ENCODE data around the gene ARFGEF3. TPM values are rescaled to one million over a fixed set of nuclear protein-coding genes. Genes with fewer than 3 reads are reported as not detected.
"Not testable (repeated sequence)": the region's sequence is repeated elsewhere in the genome, so short reads cannot be mapped to it uniquely, and the experiment has no call there.

Gene ARFGEF3
- total RNA-seq, 2 experiments from 2014 or later = 0.50 to 0.55 TPM

DNA sequence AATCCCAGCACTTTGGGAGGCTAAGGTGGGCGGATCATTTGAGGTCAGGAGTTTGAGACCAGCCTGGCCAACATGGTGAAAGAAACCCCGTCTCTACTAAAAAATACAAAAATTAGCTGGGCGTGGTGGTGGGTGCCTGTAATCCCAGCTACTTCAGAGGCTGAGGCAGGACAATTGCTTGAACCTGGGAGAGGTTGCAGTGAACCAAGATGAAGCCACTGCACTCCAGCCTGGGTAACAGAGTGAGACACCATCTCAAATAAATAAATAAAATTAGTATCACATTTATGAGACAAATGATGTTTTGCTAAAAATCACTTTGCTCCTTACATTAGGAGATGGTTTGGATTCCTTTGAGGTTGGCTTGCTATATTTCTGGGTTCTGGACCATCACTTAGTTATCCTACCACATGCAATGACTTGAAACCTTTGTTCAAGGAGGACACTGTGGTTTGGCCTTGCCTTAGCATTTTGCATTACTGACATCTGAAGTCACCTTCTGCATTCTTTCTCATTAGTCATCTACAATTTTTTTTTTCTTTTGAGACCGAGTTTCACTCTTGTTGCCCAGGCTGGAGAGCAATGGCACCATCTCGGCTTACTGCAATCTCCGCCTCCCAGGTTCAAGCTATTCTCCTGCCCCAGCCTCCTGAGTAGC is 126.8 kb downstream of the ARFGEF3 start:
- H3K9me3 Mint-ChIP-seq; H3K36me3 Mint-ChIP-seq (ENCODE audit: low read depth); H3K27ac Mint-ChIP-seq; DNase-seq; H3K4me3 Mint-ChIP-seq; H3K4me1 Mint-ChIP-seq; POLR2A ChIA-PET; H3K27me3 Mint-ChIP-seq: not testable (repeated sequence)
- CTCF ChIA-PET = interaction anchor here (1.3 to 2.3 kb wide), 3 partner anchors 9 to 173 kb away, joined by 3 to 6 read pairs (median 5); no protein-coding TSS in a partner anchor

GRCh38 chr6:138289739-138290138 is 128.0 kb downstream of the ARFGEF3 start:
- DNase-seq = no peak
- no peaks in the 10 kb centered on the region for H3K36me3 Mint-ChIP-seq (ENCODE audit: low read depth)
- no peaks in the 10 kb centered on the region for H3K27me3 Mint-ChIP-seq
- ChIA-PET POLR2A (no interaction called here), CTCF (interaction anchor here (1.3 kb wide), 1 partner anchor 174 kb away, joined by 5 read pairs; no protein-coding TSS in a partner anchor)
- no peaks in the 10 kb centered on the region for H3K9me3 Mint-ChIP-seq
- peaks cover 5% of the 10 kb centered on the region for H3K4me1 Mint-ChIP-seq
- H3K4me3 Mint-ChIP-seq = no peak overlapping the region
- H3K27ac Mint-ChIP-seq = no peak overlapping the region

DNA sequence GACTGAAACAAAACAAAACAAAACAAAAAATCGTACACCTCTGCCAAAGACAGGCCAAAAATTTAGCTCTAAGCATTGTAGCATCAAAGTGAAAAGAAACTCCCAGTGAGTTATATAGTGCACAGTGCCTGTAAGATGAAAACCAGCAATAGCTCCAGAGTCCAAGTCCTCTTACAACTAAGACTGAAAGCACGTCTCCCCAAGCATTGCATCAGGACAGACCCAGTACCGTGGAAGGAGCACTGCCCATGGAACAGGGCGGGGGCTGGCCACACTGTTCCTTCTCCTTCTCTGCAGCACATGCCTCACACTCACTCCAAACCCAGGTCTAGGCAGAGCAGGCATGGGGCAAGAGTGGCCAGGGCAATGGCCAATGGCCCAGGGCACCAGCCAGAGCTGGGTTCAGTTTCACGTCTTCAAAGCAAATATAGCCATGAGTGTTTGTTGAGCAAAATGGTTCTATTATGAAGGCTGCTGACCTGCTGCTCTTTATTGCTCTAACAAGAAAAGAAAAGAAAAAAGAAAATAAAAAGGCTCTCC is 128.8 kb downstream of the ARFGEF3 start:
- H3K4me3 Mint-ChIP-seq = no peak overlapping the region
- ChIA-PET POLR2A (no interaction called here), CTCF (no interaction called here)
- no peaks in the 10 kb centered on the region for H3K36me3 Mint-ChIP-seq (ENCODE audit: low read depth)
- peaks cover 5% of the 10 kb centered on the region for H3K4me1 Mint-ChIP-seq
- no peaks in the 10 kb centered on the region for H3K9me3 Mint-ChIP-seq
- H3K27ac Mint-ChIP-seq = no peak overlapping the region
- DNase-seq = no peak
- H3K27me3 Mint-ChIP-seq = no peaks in the 10 kb centered on the region

- ChIA-PET POLR2A (no interaction called here), CTCF (no interaction called here)
- no peak for DNase-seq
- H3K9me3 Mint-ChIP-seq = no peaks in the 10 kb centered on the region
- no peak overlapping the region for H3K27ac Mint-ChIP-seq
- peaks cover 5% of the 10 kb centered on the region for H3K4me1 Mint-ChIP-seq
- no peaks in the 10 kb centered on the region for H3K27me3 Mint-ChIP-seq
- no peaks in the 10 kb centered on the region for H3K36me3 Mint-ChIP-seq (ENCODE audit: low read depth)
- no peak overlapping the region for H3K4me3 Mint-ChIP-seq
These were observed 129.5 kb downstream of the ARFGEF3 start for GRCh38 chr6:138291036-138291848.

- no peak for DNase-seq
- peaks cover 5% of the 10 kb centered on the region for H3K4me1 Mint-ChIP-seq
- H3K9me3 Mint-ChIP-seq = no peaks in the 10 kb centered on the region
- no peak overlapping the region for H3K27ac Mint-ChIP-seq
- H3K27me3 Mint-ChIP-seq = no peaks in the 10 kb centered on the region
- CTCF ChIA-PET = no interaction called here
- no peak overlapping the region for H3K4me3 Mint-ChIP-seq
- H3K36me3 Mint-ChIP-seq (ENCODE audit: low read depth) = no peaks in the 10 kb centered on the region
- POLR2A ChIA-PET = no interaction called here
These were observed 130.1 kb downstream of the ARFGEF3 start for GRCh38 chr6:138291849-138292181.

GRCh38 chr6:138292482-138292881 is 130.7 kb downstream of the ARFGEF3 start:
- DNase-seq = no peak
- Mint-ChIP-seq H3K4me3 (no peak overlapping the region), H3K4me1 (peaks cover 5% of the 10 kb centered on the region), H3K36me3 (ENCODE audit: low read depth) (no peaks in the 10 kb centered on the region), H3K27ac (no peak overlapping the region), H3K27me3 (no peaks in the 10 kb centered on the region), H3K9me3 (no peaks in the 10 kb centered on the region)
- CTCF ChIA-PET = no interaction called here
- POLR2A ChIA-PET = no interaction called here

- peaks cover 5% of the 10 kb centered on the region for H3K4me1 Mint-ChIP-seq
- POLR2A ChIA-PET = no interaction called here
These were observed 132.0 kb downstream of the ARFGEF3 start for GRCh38 chr6:138293428-138294395.

GRCh38 chr6:138296381-138296780 is 134.6 kb downstream of the ARFGEF3 start:
- no peaks in the 10 kb centered on the region for H3K4me1 Mint-ChIP-seq
- no peaks in the 10 kb centered on the region for H3K36me3 Mint-ChIP-seq (ENCODE audit: low read depth)
- no peak for DNase-seq
- H3K9me3 Mint-ChIP-seq = no peaks in the 10 kb centered on the region
- POLR2A ChIA-PET = no interaction called here
- peaks cover 8% of the 10 kb centered on the region for H3K27me3 Mint-ChIP-seq
- no peak overlapping the region for H3K27ac Mint-ChIP-seq
- no peak overlapping the region for H3K4me3 Mint-ChIP-seq
- CTCF ChIA-PET = no interaction called here

More at GRCh38 chr6:138293428-138294395, 132.0 kb downstream of the ARFGEF3 start:
- no peak overlapping the region for H3K4me3 Mint-ChIP-seq
- CTCF ChIA-PET = no interaction called here
- H3K27ac Mint-ChIP-seq = no peak overlapping the region
- no peak for DNase-seq
- no peaks in the 10 kb centered on the region for H3K27me3 Mint-ChIP-seq
- H3K9me3 Mint-ChIP-seq = no peaks in the 10 kb centered on the region
- H3K36me3 Mint-ChIP-seq (ENCODE audit: low read depth) = no peaks in the 10 kb centered on the region

GRCh38 chr6:138296786-138297185 is 135.0 kb downstream of the ARFGEF3 start:
- Mint-ChIP-seq H3K4me1 (no peaks in the 10 kb centered on the region), H3K36me3 (ENCODE audit: low read depth) (no peaks in the 10 kb centered on the region), H3K9me3 (no peaks in the 10 kb centered on the region), H3K27me3 (peaks cover 11% of the 10 kb centered on the region), H3K4me3 (no peak overlapping the region), H3K27ac (no peak overlapping the region)
- DNase-seq = no peak
- ChIA-PET CTCF (interaction anchor here (1.0 kb wide), 1 partner anchor 9 kb away, joined by 3 read pairs; no protein-coding TSS in a partner anchor), POLR2A (no interaction called here)

DNA sequence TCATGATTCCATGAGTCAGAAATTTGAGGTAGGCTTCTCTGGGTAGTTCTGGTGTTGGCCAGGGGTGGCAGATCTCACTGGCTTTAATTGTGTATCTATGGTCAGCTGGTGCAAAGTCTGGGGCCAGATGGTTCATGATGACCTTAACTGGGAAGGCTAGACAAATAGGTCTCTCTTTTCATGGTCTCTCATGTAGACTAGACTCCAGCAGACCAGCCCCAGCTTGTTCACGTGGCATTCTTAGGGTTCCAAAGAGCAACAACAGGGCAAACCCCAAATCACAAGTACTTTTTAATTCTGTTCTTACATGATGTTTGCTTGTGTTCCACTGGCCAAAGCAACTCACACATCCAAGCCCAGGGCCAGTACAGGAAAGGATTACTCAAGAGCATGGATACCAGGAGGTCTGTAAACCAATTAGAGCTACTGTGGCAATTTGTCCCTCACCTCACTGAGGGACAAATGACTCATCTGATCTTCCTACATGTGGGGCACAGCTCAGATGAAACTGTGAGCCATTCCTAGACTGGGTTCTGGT is 136.1 kb downstream of the ARFGEF3 start:
- Mint-ChIP-seq H3K36me3 (ENCODE audit: low read depth) (no peaks in the 10 kb centered on the region), H3K27me3 (peaks cover 11% of the 10 kb centered on the region), H3K4me3 (no peak overlapping the region), H3K27ac (no peak overlapping the region), H3K9me3 (no peaks in the 10 kb centered on the region), H3K4me1 (no peaks in the 10 kb centered on the region)
- POLR2A ChIA-PET = no interaction called here
- CTCF ChIA-PET = interaction anchor here (1.0 kb wide), 1 partner anchor 10 kb away, joined by 3 read pairs; no protein-coding TSS in a partner anchor
- no peak for DNase-seq

GRCh38 chr6:138300469-138300868 is 138.7 kb downstream of the ARFGEF3 start:
- Mint-ChIP-seq H3K4me1 (no peaks in the 10 kb centered on the region), H3K36me3 (ENCODE audit: low read depth) (no peaks in the 10 kb centered on the region), H3K9me3 (no peaks in the 10 kb centered on the region), H3K27ac (no peak overlapping the region), H3K4me3 (no peak overlapping the region), H3K27me3 (peaks cover 13% of the 10 kb centered on the region)
- ChIA-PET POLR2A (no interaction called here), CTCF (no interaction called here)
- no peak for DNase-seq

DNA sequence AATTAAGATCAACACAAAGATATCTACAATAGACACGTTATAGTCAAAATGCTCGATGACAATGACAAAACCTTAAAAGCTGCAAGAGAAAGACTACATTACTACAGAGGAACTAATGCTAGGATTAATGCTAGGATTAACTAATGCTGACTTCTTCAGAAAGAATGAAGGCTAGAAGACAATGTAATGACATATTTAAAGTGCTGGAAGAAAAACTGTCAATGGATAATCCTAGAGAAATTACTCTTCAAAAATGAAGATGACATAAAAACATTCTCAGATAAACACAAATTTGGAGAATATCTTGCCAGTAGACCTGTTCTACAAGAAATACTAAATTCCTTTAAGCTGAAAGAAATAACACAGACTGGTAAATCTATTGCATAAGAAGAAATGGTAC is 140.8 kb downstream of the ARFGEF3 start:
- CTCF ChIA-PET = no interaction called here

DNA sequence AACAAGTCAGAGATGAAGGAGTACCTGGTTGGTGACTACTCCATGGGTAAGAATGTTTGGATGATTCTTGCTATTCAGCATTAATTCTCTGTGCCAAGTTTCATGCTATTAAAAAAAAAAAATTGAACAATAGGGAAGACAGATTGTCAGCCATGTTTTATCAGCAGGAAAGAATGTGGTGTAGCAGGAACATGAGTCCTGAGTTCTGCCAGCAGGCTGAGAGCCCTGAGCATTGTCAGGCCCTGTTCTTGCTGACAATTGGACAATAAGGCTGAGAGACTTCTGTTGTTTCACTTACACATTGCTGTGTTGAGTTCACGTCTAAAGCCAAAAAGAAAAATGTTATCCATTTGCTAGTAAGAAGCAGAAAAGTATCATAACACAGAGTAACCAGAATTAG is 145.6 kb downstream of the ARFGEF3 start:
- ChIA-PET POLR2A (no interaction called here), CTCF (no interaction called here)
- no peak for DNase-seq
- Mint-ChIP-seq H3K36me3 (ENCODE audit: low read depth) (no peaks in the 10 kb centered on the region), H3K27ac (no peak overlapping the region), H3K4me3 (no peak overlapping the region), H3K27me3 (peaks cover 4% of the 10 kb centered on the region), H3K4me1 (no peaks in the 10 kb centered on the region), H3K9me3 (no peaks in the 10 kb centered on the region)

More for the DNA sequence above, 140.8 kb downstream of the ARFGEF3 start:
- Mint-ChIP-seq H3K4me3 (no peak overlapping the region), H3K9me3 (no peaks in the 10 kb centered on the region), H3K27me3 (peaks cover 15% of the 10 kb centered on the region), H3K27ac (no peak overlapping the region), H3K36me3 (ENCODE audit: low read depth) (no peaks in the 10 kb centered on the region), H3K4me1 (no peaks in the 10 kb centered on the region)
- POLR2A ChIA-PET = no interaction called here
- no peak for DNase-seq

All from activated CD4-positive, alpha-beta memory T cell treated with anti-CD3 and anti-CD28 coated beads, Interleukin-2, amount 10 ng/mL, durations not matched to agents 7 days and 5 days (primary cell).